GM10266 (cell line): Measurements from ENCODE around the gene ANK2.

Source experiments
- DNase-seq: peaks from one replicate; pipeline ENCODE4 v3.0.0; 2012; ENCODE audit errors: extremely low spot score
- CTCF ChIP-seq: IDR thresholded peaks from 2 replicates; pipeline ENCODE4 v1.5.1; 2012; ENCODE audit warnings: mild to moderate bottlenecking, low read depth; ENCODE audit not compliant: control insufficient read depth, insufficient read depth; ENCODE audit errors: missing control alignments

The ANK2 gene

GRCh38 chr4:113049421-113050370, at the start of gene ANK2:
ANK2 (plus strand) TSS chr4:113049653; CDS start chr4:113049729, 76 bp downstream.
- TF ChIP-seq CTCF, result no peak
- no peak for DNase-seq

- no peak for TF ChIP-seq CTCF
- no peak for DNase-seq
Observed at GRCh38 chr4:113003841-113004240, 45.6 kb upstream of the ANK2 start.

- TF ChIP-seq CTCF, result no peak
- DNase-seq, result no peak
Observed at GRCh38 chr4:113004655-113005054, 44.8 kb upstream of the ANK2 start.

GRCh38 chr4:113006632-113007031, 42.8 kb upstream of the ANK2 start:
- no peak for TF ChIP-seq CTCF
- no peak for DNase-seq

- DNase-seq, result no peak
- no peak for TF ChIP-seq CTCF
Observed at GRCh38 chr4:113007151-113007550, 42.3 kb upstream of the ANK2 start.

GRCh38 chr4:113008135-113008534, 41.3 kb upstream of the ANK2 start:
- no peak for DNase-seq

More at GRCh38 chr4:113008135-113008534, 41.3 kb upstream of the ANK2 start:
- no peak for TF ChIP-seq CTCF
